ENCODE measurements around the gene CENPS.

DNA sequence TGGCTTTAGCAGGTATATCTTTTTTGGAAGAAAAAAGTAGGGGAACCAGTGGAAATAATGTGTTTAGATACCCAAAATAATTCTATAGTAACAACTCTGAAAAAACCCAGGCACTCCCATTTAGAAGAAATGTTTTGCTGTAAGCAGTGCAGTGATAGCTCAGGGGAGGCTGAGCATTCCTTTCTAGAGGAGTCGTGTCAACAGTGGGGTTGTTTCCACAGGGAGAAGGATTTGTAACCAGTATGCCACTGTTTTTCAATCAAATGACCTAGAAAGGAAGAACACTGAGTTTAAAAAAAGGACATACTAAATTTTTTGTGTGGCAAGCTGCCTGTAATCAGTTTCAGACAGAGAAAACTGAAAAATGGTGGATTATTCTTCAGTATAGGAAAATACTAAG lies 29.0 kb upstream of the CENPS start:
- TF ChIP-seq, protein P1, sequence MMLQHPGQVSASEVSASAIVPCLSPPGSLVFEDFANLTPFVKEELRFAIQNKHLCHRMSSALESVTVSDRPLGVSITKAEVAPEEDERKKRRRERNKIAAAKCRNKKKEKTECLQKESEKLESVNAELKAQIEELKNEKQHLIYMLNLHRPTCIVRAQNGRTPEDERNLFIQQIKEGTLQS (IDR thresholded peaks at IDR 0.05; ENCODE audit: insufficient read depth, low read depth, low read length), result no peak
- TF ChIP-seq SRF (IDR thresholded peaks at IDR 0.05; ENCODE audit: low read depth, low read length), result no peak
- TF ChIP-seq, protein P2, sequence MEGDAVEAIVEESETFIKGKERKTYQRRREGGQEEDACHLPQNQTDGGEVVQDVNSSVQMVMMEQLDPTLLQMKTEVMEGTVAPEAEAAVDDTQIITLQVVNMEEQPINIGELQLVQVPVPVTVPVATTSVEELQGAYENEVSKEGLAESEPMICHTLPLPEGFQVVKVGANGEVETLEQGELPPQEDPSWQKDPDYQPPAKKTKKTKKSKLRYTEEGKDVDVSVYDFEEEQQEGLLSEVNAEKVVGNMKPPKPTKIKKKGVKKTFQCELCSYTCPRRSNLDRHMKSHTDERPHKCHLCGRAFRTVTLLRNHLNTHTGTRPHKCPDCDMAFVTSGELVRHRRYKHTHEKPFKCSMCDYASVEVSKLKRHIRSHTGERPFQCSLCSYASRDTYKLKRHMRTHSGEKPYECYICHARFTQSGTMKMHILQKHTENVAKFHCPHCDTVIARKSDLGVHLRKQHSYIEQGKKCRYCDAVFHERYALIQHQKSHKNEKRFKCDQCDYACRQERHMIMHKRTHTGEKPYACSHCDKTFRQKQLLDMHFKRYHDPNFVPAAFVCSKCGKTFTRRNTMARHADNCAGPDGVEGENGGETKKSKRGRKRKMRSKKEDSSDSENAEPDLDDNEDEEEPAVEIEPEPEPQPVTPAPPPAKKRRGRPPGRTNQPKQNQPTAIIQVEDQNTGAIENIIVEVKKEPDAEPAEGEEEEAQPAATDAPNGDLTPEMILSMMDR (IDR thresholded peaks at IDR 0.05; ENCODE audit: control extremely low read depth in 1 of 3, insufficient read depth in 1 of 3, low read depth in 1 of 3, low read length in 3 of 3), result no peak
- no peak for TF ChIP-seq KDM1A (IDR thresholded peaks at IDR 0.05; ENCODE audit: borderline replicate concordance, low read length)
- no peak for TF ChIP-seq MAFK (IDR thresholded peaks at IDR 0.05; ENCODE audit: low read depth, low read length)

All from H1 (cell line).